ENCODE results near the gene MAFF. TPM values are rescaled to one million over a fixed set of nuclear protein-coding genes. Genes with fewer than 3 reads are reported as not detected.

MAFF gene
- total RNA-seq, 1 donor from 2014 or later = 4.2 TPM

Small RNAs within 50 kb of the gene (small RNA-seq; reads per million reads assigned to genes)
- not detected for gene RN7SL704P

Other genes starting within 250 kb of the MAFF start
- gene C22orf23, start 248.4 kb upstream of the MAFF start, total RNA-seq = 0.52 TPM
- gene POLR2F, start 248.3 kb upstream of the MAFF start, total RNA-seq = 23.5 TPM
- gene SOX10, start 217.4 kb upstream of the MAFF start, total RNA-seq = 4.2 TPM
- gene PICK1, start 144.6 kb upstream of the MAFF start, total RNA-seq = 8.9 TPM
- 1.0 TPM for gene SLC16A8, start 117.8 kb upstream of the MAFF start, total RNA-seq
- not detected for gene BAIAP2L2, start 91.3 kb upstream of the MAFF start, total RNA-seq
- gene PLA2G6, start 20.2 kb upstream of the MAFF start, total RNA-seq = 14.1 TPM
- 11.0 TPM for gene TMEM184B, start 71.0 kb downstream of the MAFF start, total RNA-seq
- gene CSNK1E, start 115.4 kb downstream of the MAFF start, total RNA-seq = 71.0 TPM

Data from skeletal muscle tissue (tissue), 2 donors.